ENCODE measurements around the gene SEC16B.

Gene SEC16B

DNA sequence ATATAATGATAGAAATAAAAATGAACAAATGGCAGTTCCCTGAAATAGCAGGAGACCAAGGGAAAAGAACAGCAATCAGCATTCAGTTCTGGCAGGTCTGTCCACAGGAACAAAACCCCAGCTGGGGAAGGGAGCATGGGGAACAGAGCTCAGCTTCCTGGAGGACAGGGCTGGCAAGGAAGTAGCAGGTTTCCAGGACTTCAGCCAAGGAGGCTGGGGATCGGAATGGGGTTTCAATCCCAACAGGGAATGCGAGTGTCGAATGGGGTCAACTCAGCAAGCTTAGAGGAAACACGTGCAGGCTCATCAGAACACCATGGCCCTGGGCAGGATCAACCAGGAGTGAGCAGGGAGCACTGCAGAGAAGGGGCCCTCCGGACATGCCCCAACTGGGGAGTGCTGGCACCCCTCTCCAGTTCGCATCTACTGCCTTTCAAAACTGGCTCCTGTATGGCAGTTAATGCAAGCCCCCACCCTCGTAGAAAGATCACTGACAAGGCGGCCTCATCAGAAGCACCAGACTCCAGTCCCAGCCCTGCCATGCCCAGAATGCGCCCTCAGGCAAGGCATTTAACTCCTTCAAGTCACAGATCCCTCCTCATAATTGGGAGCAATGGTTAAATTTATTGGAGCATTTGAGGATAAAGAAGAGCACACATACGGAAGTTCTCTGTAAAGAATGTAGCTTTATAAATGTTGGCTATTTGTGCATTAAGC lies 72.4 kb downstream of the SEC16B start:
- Histone ChIP-seq H3K27me3 (ENCODE audit: control insufficient read depth, insufficient read depth, low read length) (no peaks in the 10 kb centered on the region), H3K27ac (no peak overlapping the region), H3K36me3 (ENCODE audit: control insufficient read depth, insufficient read depth, low read length) (no peaks in the 10 kb centered on the region), H3K4me3 (ENCODE audit: low read depth, low read length) (no peak overlapping the region), H3K79me2 (no peaks in the 10 kb centered on the region), H2AFZ (no peak overlapping the region), H3K4me2 (ENCODE audit: low read length) (no peak overlapping the region), H3K9me3 (ENCODE audit: control insufficient read depth, low read length) (no peaks in the 10 kb centered on the region), H3K4me1 (no peaks in the 10 kb centered on the region), H3K9ac (no peak overlapping the region)
- TF ChIP-seq, protein P1, sequence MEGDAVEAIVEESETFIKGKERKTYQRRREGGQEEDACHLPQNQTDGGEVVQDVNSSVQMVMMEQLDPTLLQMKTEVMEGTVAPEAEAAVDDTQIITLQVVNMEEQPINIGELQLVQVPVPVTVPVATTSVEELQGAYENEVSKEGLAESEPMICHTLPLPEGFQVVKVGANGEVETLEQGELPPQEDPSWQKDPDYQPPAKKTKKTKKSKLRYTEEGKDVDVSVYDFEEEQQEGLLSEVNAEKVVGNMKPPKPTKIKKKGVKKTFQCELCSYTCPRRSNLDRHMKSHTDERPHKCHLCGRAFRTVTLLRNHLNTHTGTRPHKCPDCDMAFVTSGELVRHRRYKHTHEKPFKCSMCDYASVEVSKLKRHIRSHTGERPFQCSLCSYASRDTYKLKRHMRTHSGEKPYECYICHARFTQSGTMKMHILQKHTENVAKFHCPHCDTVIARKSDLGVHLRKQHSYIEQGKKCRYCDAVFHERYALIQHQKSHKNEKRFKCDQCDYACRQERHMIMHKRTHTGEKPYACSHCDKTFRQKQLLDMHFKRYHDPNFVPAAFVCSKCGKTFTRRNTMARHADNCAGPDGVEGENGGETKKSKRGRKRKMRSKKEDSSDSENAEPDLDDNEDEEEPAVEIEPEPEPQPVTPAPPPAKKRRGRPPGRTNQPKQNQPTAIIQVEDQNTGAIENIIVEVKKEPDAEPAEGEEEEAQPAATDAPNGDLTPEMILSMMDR (IDR thresholded peaks at IDR 0.05), result no peak

Data from parathyroid adenoma (tissue), 2 donors.